ENCODE measurements around the gene SHB.

DNA sequence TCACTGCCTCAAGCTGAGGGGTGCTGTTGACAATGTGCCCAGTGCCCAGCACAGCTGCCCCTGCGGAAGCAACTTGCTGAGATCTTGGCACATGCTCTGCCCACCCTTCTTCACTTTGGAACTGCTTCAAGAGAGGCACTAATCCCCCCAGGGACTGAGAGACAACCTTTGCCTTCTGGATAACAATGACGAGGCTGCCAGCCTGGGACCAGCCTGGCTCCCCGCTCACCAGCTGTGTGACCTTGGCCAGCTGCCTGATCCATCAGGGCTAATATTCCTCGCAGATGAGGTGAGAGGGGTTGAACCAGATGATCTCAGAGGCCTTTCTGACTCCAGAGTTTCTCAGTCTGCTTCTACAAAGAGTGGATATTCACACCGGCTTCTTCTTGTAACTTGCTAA lies 81.0 kb downstream of the SHB start:
- TF ChIP-seq EP300 (IDR thresholded peaks at IDR 0.05) = no peak
- no peak for TF ChIP-seq POLR2A (IDR thresholded peaks at IDR 0.05)
- TF ChIP-seq, protein P1, sequence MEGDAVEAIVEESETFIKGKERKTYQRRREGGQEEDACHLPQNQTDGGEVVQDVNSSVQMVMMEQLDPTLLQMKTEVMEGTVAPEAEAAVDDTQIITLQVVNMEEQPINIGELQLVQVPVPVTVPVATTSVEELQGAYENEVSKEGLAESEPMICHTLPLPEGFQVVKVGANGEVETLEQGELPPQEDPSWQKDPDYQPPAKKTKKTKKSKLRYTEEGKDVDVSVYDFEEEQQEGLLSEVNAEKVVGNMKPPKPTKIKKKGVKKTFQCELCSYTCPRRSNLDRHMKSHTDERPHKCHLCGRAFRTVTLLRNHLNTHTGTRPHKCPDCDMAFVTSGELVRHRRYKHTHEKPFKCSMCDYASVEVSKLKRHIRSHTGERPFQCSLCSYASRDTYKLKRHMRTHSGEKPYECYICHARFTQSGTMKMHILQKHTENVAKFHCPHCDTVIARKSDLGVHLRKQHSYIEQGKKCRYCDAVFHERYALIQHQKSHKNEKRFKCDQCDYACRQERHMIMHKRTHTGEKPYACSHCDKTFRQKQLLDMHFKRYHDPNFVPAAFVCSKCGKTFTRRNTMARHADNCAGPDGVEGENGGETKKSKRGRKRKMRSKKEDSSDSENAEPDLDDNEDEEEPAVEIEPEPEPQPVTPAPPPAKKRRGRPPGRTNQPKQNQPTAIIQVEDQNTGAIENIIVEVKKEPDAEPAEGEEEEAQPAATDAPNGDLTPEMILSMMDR (IDR thresholded peaks at IDR 0.05) = no peak
- no peak for TF ChIP-seq POLR2AphosphoS5 (IDR thresholded peaks at IDR 0.05)
